K562 (cell line): ENCODE results near the gene ST6GALNAC6.

ENCODE experiments used
- ARID3B ChIP-seq: fragments of 250-450 bp; sonication (Bioruptor Pico); IDR thresholded peaks from 2 replicates; pipeline ENCODE4 v1.4.0; 2020; ENCODE audit warnings: borderline replicate concordance
- CHD4 ChIP-seq: fragments of 200-600 bp; sonication (generic); IDR thresholded peaks from 3 replicates; pipeline ENCODE4 v1.6.1; 2012; ENCODE audit warnings: low read depth, mild to moderate bottlenecking, mixed read lengths, low read length, inconsistent platforms; ENCODE audit not compliant: insufficient read depth, insufficient replicate concordance, poor library complexity, severe bottlenecking

GRCh38 chr9:127886401-127886972 lies 12.9 kb downstream of the ST6GALNAC6 start:
- TF ChIP-seq CHD4 (peak; percentile 78), ARID3B (no peak)
